Activated B cell treated with CpG ODN at 0.5 μM for 24 hours (primary cell): ENCODE data around the gene SLC13A2. TPM values are rescaled to one million over a fixed set of nuclear protein-coding genes. Genes with fewer than 3 reads are reported as not detected.
"Not testable (repeated sequence)": the region's sequence is repeated elsewhere in the genome, so short reads cannot be mapped to it uniquely, and the experiment has no call there.

Experiments used
- ATAC-seq: fragments of 200-7000 bp; cut with Tn5 transposase; one replicate; pipeline ENCODE4 v1.10.0; 2021; ENCODE audit warnings: low read depth, mild to moderate bottlenecking, moderate library complexity
- CTCF ChIA-PET: fragments of 350-600 bp; sonication (Branson Sonifier 250); formaldehyde crosslinking; loops from one replicate; lab custom pipeline; 2021; ENCODE audit warnings: antibody characterized with exemption; lab: Charles Lee
- POLR2A ChIA-PET: fragments of 350-600 bp; sonication (Branson Sonifier 250); formaldehyde crosslinking; loops from one replicate; lab custom pipeline; 2021; ENCODE audit warnings: antibody characterized with exemption; lab: Charles Lee
- DNase-seq: peaks from one replicate; pipeline ENCODE4 v3.0.0; 2022
- H3K27ac Mint-ChIP-seq: one replicate; pipeline ENCODE4 v1.8.0; 2020; ENCODE audit warnings: mixed read lengths
- H3K27me3 Mint-ChIP-seq: one replicate; pipeline ENCODE4 v1.8.0; 2021; ENCODE audit warnings: mixed read lengths
- H3K36me3 Mint-ChIP-seq: one replicate; pipeline ENCODE4 v1.8.0; 2021; ENCODE audit warnings: low read depth, mixed read lengths
- H3K4me1 Mint-ChIP-seq: one replicate; pipeline ENCODE4 v1.8.0; 2021; ENCODE audit warnings: mixed read lengths
- H3K4me3 Mint-ChIP-seq: one replicate; pipeline ENCODE4 v1.8.0; 2020; ENCODE audit warnings: mild to moderate bottlenecking, mixed read lengths
- H3K9me3 Mint-ChIP-seq: one replicate; pipeline ENCODE4 v1.8.0; 2020; ENCODE audit warnings: mixed read lengths
- intact Hi-C: fragments of 100-400 bp; cut with micrococcal nuclease; formaldehyde crosslinking; loops from one replicate; pipeline ENCODE4 v1.15.1; 2024
- total RNA-seq: library from RNA; stranded (reverse); gene quantifications from 2 replicates; pipeline ENCODE4 v1.2.3, GENCODE V29; 2022
- TF ChIP-seq, protein P1 (sequence below): fragments of 200-600 bp; IDR thresholded peaks from one replicate; pipeline ENCODE4 v1.8.0; 2022; ENCODE audit warnings: antibody characterized with exemption, mild to moderate bottlenecking

Gene SLC13A2
- total RNA-seq, 1 donor from 2014 or later: not detected

DNA sequence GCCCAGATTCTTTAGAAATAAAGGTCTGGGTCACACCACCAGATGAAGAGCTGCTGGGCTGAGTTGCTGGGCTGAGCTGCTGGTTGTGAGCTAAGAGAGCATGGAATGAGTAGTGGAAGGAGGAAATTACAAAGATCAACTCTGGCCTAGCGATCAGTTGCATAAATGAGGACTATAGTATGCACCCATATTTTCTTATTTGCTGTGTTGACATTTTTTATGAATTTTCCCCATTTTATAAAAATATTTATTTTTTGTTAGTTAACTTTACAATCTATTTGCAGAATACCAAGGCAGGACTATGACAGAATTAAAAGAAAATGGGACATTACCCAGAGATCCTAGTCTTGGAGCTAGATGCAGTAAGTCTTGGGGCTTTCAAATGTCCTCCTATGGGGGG lies 23.6 kb upstream of the SLC13A2 start:
- no peak overlapping the region for H3K27ac Mint-ChIP-seq
- CTCF ChIA-PET: no interaction called here
- DNase-seq: no peak
- POLR2A ChIA-PET: no interaction called here
- H3K4me3 Mint-ChIP-seq: no peak overlapping the region
- H3K36me3 Mint-ChIP-seq: no peaks in the 10 kb centered on the region
- no peak for ATAC-seq
- H3K27me3 Mint-ChIP-seq: peaks cover 27% of the 10 kb centered on the region
- H3K4me1 Mint-ChIP-seq: no peaks in the 10 kb centered on the region
- TF ChIP-seq, protein P1, sequence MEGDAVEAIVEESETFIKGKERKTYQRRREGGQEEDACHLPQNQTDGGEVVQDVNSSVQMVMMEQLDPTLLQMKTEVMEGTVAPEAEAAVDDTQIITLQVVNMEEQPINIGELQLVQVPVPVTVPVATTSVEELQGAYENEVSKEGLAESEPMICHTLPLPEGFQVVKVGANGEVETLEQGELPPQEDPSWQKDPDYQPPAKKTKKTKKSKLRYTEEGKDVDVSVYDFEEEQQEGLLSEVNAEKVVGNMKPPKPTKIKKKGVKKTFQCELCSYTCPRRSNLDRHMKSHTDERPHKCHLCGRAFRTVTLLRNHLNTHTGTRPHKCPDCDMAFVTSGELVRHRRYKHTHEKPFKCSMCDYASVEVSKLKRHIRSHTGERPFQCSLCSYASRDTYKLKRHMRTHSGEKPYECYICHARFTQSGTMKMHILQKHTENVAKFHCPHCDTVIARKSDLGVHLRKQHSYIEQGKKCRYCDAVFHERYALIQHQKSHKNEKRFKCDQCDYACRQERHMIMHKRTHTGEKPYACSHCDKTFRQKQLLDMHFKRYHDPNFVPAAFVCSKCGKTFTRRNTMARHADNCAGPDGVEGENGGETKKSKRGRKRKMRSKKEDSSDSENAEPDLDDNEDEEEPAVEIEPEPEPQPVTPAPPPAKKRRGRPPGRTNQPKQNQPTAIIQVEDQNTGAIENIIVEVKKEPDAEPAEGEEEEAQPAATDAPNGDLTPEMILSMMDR: no peak
- intact Hi-C loops: no loop called here
- no peaks in the 10 kb centered on the region for H3K9me3 Mint-ChIP-seq

DNA sequence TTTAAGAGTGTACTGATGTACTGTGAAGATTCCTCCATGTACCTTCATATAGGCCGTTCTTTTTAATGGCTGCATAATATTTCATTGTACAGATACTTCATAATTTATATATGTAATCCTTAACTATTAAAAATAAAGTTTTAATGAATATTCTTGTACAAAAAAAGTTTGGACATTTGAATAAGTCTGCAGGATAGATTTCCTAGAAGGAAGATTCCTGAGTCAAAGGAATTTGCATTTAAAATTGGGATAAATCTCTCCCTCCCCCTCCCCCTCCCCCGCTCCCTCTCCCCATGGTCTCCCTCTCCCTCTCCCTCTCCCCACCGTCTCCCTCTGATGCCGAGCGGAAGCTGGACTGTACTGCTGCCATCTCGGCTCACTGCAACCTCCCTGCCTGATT lies 15.6 kb upstream of the SLC13A2 start:
- no peaks in the 10 kb centered on the region for H3K4me1 Mint-ChIP-seq
- DNase-seq: no peak
- ChIA-PET CTCF (no interaction called here), POLR2A (interaction anchor here (0.6 kb wide), 1 partner anchor 204 kb away, joined by 6 read pairs; the partner anchor contains the start of gene SUPT6H)
- no peaks in the 10 kb centered on the region for H3K9me3 Mint-ChIP-seq
- H3K27me3 Mint-ChIP-seq: peaks cover 9% of the 10 kb centered on the region
- no peak for ATAC-seq
- no peaks in the 10 kb centered on the region for H3K36me3 Mint-ChIP-seq
- TF ChIP-seq, protein P1: no peak
- intact Hi-C loops: no loop called here
- H3K4me3 Mint-ChIP-seq: no peak overlapping the region
- H3K27ac Mint-ChIP-seq: no peak overlapping the region

DNA sequence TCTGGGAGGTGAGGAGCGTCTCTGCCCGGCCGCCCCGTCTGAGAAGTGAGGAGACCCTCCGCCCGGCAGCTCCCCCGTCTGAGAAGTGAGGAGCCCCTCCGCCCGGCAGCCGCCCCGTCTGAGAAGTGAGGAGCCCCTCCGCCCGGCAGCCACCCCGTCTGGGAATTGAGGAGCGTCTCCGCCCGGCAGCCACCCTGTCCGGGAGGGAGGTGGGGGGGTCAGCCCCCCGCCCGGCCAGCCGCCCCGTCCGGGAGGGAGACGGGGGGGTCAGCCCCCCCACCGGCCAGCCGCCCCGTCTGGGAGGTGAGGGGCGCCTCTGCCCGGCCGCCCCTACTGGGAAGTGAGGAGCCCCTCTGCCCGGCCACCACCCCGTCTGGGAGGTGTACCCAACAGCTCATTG lies 14.6 kb upstream of the SLC13A2 start:
- H3K9me3 Mint-ChIP-seq, POLR2A ChIA-PET, CTCF ChIA-PET, H3K4me3 Mint-ChIP-seq, ATAC-seq, intact Hi-C loops, DNase-seq, H3K27ac Mint-ChIP-seq, H3K36me3 Mint-ChIP-seq, H3K4me1 Mint-ChIP-seq: not testable (repeated sequence)
- peaks cover 13% of the 10 kb centered on the region for H3K27me3 Mint-ChIP-seq

DNA sequence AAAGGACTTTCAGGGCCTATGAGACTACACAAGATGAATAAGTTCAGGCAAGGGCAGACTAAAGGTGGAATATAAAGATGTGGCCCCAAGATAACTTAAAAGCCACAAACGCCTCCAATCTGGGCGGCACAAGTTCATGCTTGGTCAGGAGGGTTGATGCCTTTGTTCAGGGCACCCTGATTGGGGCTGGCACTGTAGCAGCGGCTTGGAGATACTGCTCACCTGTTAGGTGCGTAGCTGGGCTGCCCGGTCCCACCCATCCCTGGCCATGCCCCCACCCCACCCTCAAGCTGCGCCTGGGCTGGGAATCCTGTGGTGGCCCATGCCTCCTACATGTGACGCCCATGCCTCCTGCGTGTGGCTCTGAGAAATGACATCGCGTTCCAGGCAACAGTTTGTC lies 12.5 kb upstream of the SLC13A2 start:
- ATAC-seq (no peak), DNase-seq (no peak)
- Mint-ChIP-seq H3K4me1 (no peaks in the 10 kb centered on the region), H3K4me3 (no peak overlapping the region), H3K27ac (no peak overlapping the region), H3K9me3 (no peaks in the 10 kb centered on the region), H3K36me3 (no peaks in the 10 kb centered on the region), H3K27me3 (peaks cover 15% of the 10 kb centered on the region)
- TF ChIP-seq, protein P1: no peak
- intact Hi-C loops: no loop called here
- CTCF ChIA-PET: interaction anchor here (1.5 kb wide), 1 partner anchor 12 kb away, joined by 3 read pairs; the partner anchor contains the start of gene SLC13A2
- POLR2A ChIA-PET: no interaction called here

DNA sequence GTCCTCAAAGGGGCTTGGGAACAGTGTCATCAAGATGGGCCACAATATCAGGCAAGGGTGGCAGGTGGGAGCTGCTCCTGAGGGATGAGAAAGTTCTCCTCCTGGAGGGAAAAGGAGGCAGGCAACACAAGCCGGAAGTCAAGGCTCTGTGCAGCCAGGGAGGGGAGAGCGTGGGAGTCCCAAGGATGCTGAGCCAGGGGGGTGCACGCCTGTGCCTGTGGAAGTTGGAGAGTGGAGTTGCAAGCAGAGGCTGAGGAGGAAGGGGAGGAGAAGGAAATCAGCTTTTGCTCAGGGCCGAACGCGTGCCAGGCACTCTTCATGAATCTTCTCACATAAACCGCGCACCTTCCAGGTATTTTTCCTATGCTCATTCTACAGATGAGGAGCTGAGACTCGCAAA lies 7.4 kb upstream of the SLC13A2 start:
- no peaks in the 10 kb centered on the region for H3K4me1 Mint-ChIP-seq
- ChIA-PET POLR2A (no interaction called here), CTCF (no interaction called here)
- intact Hi-C loops: no loop called here
- no peak overlapping the region for H3K27ac Mint-ChIP-seq
- TF ChIP-seq, protein P1: no peak
- no peak overlapping the region for H3K4me3 Mint-ChIP-seq
- no peaks in the 10 kb centered on the region for H3K9me3 Mint-ChIP-seq
- DNase-seq: no peak
- no peak for ATAC-seq
- H3K27me3 Mint-ChIP-seq: peaks cover 24% of the 10 kb centered on the region
- H3K36me3 Mint-ChIP-seq: no peaks in the 10 kb centered on the region

DNA sequence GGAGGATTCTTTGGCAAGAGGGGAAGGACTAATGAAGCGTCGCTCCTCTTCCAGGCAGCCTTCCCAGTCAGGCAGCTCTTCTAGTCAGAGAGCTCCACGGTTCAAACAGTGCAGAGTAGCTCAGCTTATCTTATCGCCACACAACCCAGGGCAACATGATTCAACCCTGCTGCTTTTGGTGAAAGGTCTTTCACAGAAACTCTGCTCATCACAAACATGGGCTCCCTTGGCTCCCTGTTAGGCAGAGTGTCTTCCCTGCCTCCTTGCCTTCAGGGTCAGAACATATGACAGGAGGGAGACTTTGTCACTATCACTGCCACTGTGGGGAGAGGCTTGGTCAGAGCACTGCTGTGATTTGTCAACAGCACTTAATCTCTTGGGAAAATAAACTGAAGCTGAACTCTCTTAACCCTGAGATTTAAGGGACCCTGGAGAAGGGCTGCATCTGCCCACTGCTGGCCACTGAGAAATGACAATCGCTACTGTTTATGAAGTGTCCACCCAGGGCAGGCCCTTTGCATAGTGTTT lies 6.9 kb upstream of the SLC13A2 start:
- no peaks in the 10 kb centered on the region for H3K9me3 Mint-ChIP-seq
- DNase-seq (no peak), ATAC-seq (no peak)
- H3K27me3 Mint-ChIP-seq: peaks cover 24% of the 10 kb centered on the region
- H3K27ac Mint-ChIP-seq: no peak overlapping the region
- intact Hi-C loops: no loop called here
- ChIA-PET CTCF (no interaction called here), POLR2A (no interaction called here)
- TF ChIP-seq, protein P1: no peak
- H3K4me1 Mint-ChIP-seq: no peaks in the 10 kb centered on the region
- no peaks in the 10 kb centered on the region for H3K36me3 Mint-ChIP-seq
- no peak overlapping the region for H3K4me3 Mint-ChIP-seq
